Smooth muscle cell (in vitro differentiated cells): ENCODE data around the gene PMM1. TPM values are rescaled to one million over a fixed set of nuclear protein-coding genes. Genes with fewer than 3 reads are reported as not detected.

ENCODE experiments used
- DNase-seq: peaks from one replicate; lab custom pipeline; 2025; ENCODE audit not compliant: unreplicated experiment; lab: John Stamatoyannopoulos, UW
- H2AFZ ChIP-seq: fragments of 200-600 bp; sonication (generic); 2 replicates; pipeline ENCODE4 v1.6.0; 2016; ENCODE audit warnings: antibody characterized with exemption, low read depth, mild to moderate bottlenecking
- H3F3A ChIP-seq: fragments of 200-600 bp; sonication (generic); 2 replicates; pipeline ENCODE4 v1.6.0; 2017; ENCODE audit warnings: antibody characterized with exemption, low read depth
- H3K27ac ChIP-seq: fragments of 200-600 bp; sonication (generic); 2 replicates; pipeline ENCODE4 v1.5.1; 2016; ENCODE audit warnings: low read depth, mild to moderate bottlenecking
- H3K27me3 ChIP-seq: fragments of 200-600 bp; sonication (generic); 2 replicates; pipeline ENCODE4 v1.6.1; 2016; ENCODE audit warnings: low read depth, mild to moderate bottlenecking
- H3K36me3 ChIP-seq: fragments of 200-600 bp; sonication (generic); 2 replicates; pipeline ENCODE4 v1.5.1; 2016; ENCODE audit warnings: low read depth
- H3K4me1 ChIP-seq: fragments of 200-600 bp; sonication (generic); 2 replicates; pipeline ENCODE4 v1.5.1; 2016; ENCODE audit warnings: low read depth
- H3K4me2 ChIP-seq: fragments of 200-600 bp; sonication (generic); 2 replicates; pipeline ENCODE4 v1.6.0; 2016; ENCODE audit warnings: mild to moderate bottlenecking
- H3K4me3 ChIP-seq: fragments of 200-600 bp; sonication (generic); 2 replicates; pipeline ENCODE4 v1.5.1; 2016; ENCODE audit warnings: mild to moderate bottlenecking
- H3K79me2 ChIP-seq: fragments of 200-600 bp; sonication (generic); 2 replicates; pipeline ENCODE4 v1.6.0; 2016; ENCODE audit warnings: low read depth, mild to moderate bottlenecking
- H3K9ac ChIP-seq: fragments of 200-600 bp; sonication (generic); 2 replicates; pipeline ENCODE4 v1.6.0; 2016; ENCODE audit warnings: low read depth
- H3K9me3 ChIP-seq: fragments of 200-600 bp; sonication (generic); replicated peaks from 2 replicates; pipeline ENCODE4 v1.5.1; 2016; ENCODE audit warnings: low read depth
- H4K20me1 ChIP-seq: fragments of 200-600 bp; sonication (generic); 2 replicates; pipeline ENCODE4 v1.6.0; 2016; ENCODE audit warnings: low read depth
- WGBS: methylation state at CpG from one replicate; pipeline ENCODE4 v1.1.7; 2016; ENCODE audit warnings: low lambda C conversion rate; 5-methylcytosine and 5-hydroxymethylcytosine counted together
- polyA plus RNA-seq: library from polyadenylated mRNA; unstranded; fragments of >200 nt; fragmentation: Nextera tagmentation; extraction: Ambion mirVana; gene quantifications from 2 replicates; pipeline ENCODE4 v1.2.1, GENCODE V29; 2016
- total RNA-seq: library from RNA; depleted of rRNA; stranded (reverse); fragments of >200 nt; gene quantifications from 2 replicates; pipeline ENCODE4 v1.2.3, GENCODE V29; 2014
- TF ChIP-seq, protein P1 (sequence below): fragments of 200-600 bp; sonication (generic); IDR thresholded peaks from 2 replicates; pipeline ENCODE4 v1.5.1; 2017; ENCODE audit warnings: borderline replicate concordance, mild to moderate bottlenecking, antibody characterized with exemption; ENCODE audit not compliant: insufficient read depth, poor library complexity, severe bottlenecking

Gene PMM1
- total and polyA plus RNA-seq, 2 experiments from 2014 or later, result 19.5 to 71.9 TPM

- no peak for DNase-seq
- 6% methylated on average over 8 of the region's 8 CpGs for WGBS
- Histone ChIP-seq H3F3A (no peaks in the 10 kb centered on the region), H4K20me1 (peaks cover 48% of the 10 kb centered on the region), H3K27me3 (no peaks in the 10 kb centered on the region), H3K4me2 (peak overlapping the region; percentile 90), H3K9me3 (no peaks in the 10 kb centered on the region), H3K79me2 (peaks cover 80% of the 10 kb centered on the region), H3K4me3 (peak overlapping the region; percentile 92), H3K27ac (peak overlapping the region; percentile 98), H2AFZ (peak overlapping the region; percentile 87), H3K9ac (peak overlapping the region; percentile 96), H3K4me1 (peaks cover 16% of the 10 kb centered on the region), H3K36me3 (no peaks in the 10 kb centered on the region)
- TF ChIP-seq, protein P1, sequence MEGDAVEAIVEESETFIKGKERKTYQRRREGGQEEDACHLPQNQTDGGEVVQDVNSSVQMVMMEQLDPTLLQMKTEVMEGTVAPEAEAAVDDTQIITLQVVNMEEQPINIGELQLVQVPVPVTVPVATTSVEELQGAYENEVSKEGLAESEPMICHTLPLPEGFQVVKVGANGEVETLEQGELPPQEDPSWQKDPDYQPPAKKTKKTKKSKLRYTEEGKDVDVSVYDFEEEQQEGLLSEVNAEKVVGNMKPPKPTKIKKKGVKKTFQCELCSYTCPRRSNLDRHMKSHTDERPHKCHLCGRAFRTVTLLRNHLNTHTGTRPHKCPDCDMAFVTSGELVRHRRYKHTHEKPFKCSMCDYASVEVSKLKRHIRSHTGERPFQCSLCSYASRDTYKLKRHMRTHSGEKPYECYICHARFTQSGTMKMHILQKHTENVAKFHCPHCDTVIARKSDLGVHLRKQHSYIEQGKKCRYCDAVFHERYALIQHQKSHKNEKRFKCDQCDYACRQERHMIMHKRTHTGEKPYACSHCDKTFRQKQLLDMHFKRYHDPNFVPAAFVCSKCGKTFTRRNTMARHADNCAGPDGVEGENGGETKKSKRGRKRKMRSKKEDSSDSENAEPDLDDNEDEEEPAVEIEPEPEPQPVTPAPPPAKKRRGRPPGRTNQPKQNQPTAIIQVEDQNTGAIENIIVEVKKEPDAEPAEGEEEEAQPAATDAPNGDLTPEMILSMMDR, result no peak
These were observed 32.2 kb upstream of the PMM1 start for GRCh38 chr22:41621911-41622179.

- under 1% methylated on average over 70 of the region's 70 CpGs for WGBS
- Histone ChIP-seq H3K9me3 (no peaks in the 10 kb centered on the region), H3K4me1 (peaks cover 16% of the 10 kb centered on the region), H3F3A (no peaks in the 10 kb centered on the region), H4K20me1 (peaks cover 46% of the 10 kb centered on the region), H3K9ac (peak within 1 kb of the TSS; percentile 96), H3K36me3 (no peaks in the 10 kb centered on the region), H3K27ac (peak within 1 kb of the TSS; percentile 98), H3K4me3 (peak within 1 kb of the TSS; percentile 92), H3K4me2 (peak within 1 kb of the TSS; percentile 99), H2AFZ (peak within 1 kb of the TSS; percentile 87), H3K27me3 (no peaks in the 10 kb centered on the region), H3K79me2 (peaks cover 82% of the 10 kb centered on the region)
- TF ChIP-seq, protein P1, result no peak
- peak; percentile 99 for DNase-seq
These were observed 31.7 kb upstream of the PMM1 start, which contains the start of gene XRCC6 for GRCh38 chr22:41621099-41621910. TSS of gene XRCC6 (plus strand) at chr22:41621295. CDS start at chr22:41622005, 710 bp downstream.

GRCh38 chr22:41620589-41621098 is 31.0 kb upstream of the PMM1 start, which contains the start of gene DESI1:
TSS of gene DESI1 (minus strand) at chr22:41621043. CDS start at chr22:41620839, 204 bp downstream.
- no peaks in the 10 kb centered on the region for H3K36me3 ChIP-seq
- no peak for DNase-seq
- peak within 1 kb of the TSS; percentile 96 for H3K9ac ChIP-seq
- no peaks in the 10 kb centered on the region for H3K27me3 ChIP-seq
- peak within 1 kb of the TSS; percentile 92 for H3K4me3 ChIP-seq
- H3K9me3 ChIP-seq, result no peaks in the 10 kb centered on the region
- H3K79me2 ChIP-seq, result peaks cover 82% of the 10 kb centered on the region
- peak within 1 kb of the TSS; percentile 87 for H2AFZ ChIP-seq
- H3F3A ChIP-seq, result no peaks in the 10 kb centered on the region
- 0% methylated on average over 12 of the region's 40 CpGs for WGBS
- H3K27ac ChIP-seq, result peak within 1 kb of the TSS; percentile 98
- peak within 1 kb of the TSS; percentile 99 for H3K4me2 ChIP-seq
- TF ChIP-seq, protein P1, result no peak
- H4K20me1 ChIP-seq, result peaks cover 46% of the 10 kb centered on the region
- H3K4me1 ChIP-seq, result peaks cover 16% of the 10 kb centered on the region
